ENCODE results near the gene INMT. TPM values are rescaled to one million over a fixed set of nuclear protein-coding genes. Genes with fewer than 3 reads are reported as not detected.
"Not testable (repeated sequence)": the region's sequence is repeated elsewhere in the genome, so short reads cannot be mapped to it uniquely, and the experiment has no call there.

The INMT gene
- total RNA-seq, 1 experiment from 2014 or later = 3.3 TPM

- BruUV-seq (replicated peaks) = no TSS peak
- no peak overlapping the region for H3K4me3 ChIP-seq (ENCODE audit: low read depth, low read length)
These were observed 38.5 kb upstream of the INMT start for GRCh38 chr7:30713392-30713791.

GRCh38 chr7:30714129-30714528 lies 37.8 kb upstream of the INMT start:
- H3K27ac Mint-ChIP-seq (ENCODE audit: unreplicated experiment) = no peak overlapping the region
- no peaks in the 10 kb centered on the region for H3K4me1 ChIP-seq
- BruUV-seq (replicated peaks) = no TSS peak
- intact Hi-C loops (cut with micrococcal nuclease; ENCODE audit: unreplicated experiment) = no loop called here
- H3K4me1 Mint-ChIP-seq (ENCODE audit: low read depth, unreplicated experiment) = no peaks in the 10 kb centered on the region
- no peak for DNase-seq
- H3K36me3 ChIP-seq (ENCODE audit: control insufficient read depth, insufficient read depth, low read length) = no peaks in the 10 kb centered on the region
- no peaks in the 10 kb centered on the region for H3K36me3 Mint-ChIP-seq (ENCODE audit: insufficient read depth, unreplicated experiment)
- no peak overlapping the region for H3K4me3 Mint-ChIP-seq (ENCODE audit: unreplicated experiment)
- no peak overlapping the region for H3K4me3 ChIP-seq (ENCODE audit: low read depth, low read length)
- peaks cover 5% of the 10 kb centered on the region for H3K27me3 Mint-ChIP-seq (ENCODE audit: insufficient read depth, unreplicated experiment)
- H3K9me3 Mint-ChIP-seq (ENCODE audit: unreplicated experiment) = peaks cover 36% of the 10 kb centered on the region
- POLR2A ChIA-PET = no interaction called here
- H3K27me3 ChIP-seq (replicated peaks; ENCODE audit: control insufficient read depth, insufficient read depth, low read length) = no peaks in the 10 kb centered on the region
- TF ChIP-seq CTCF (IDR thresholded peaks at IDR 0.05; ENCODE audit: insufficient read depth in 1 of 2, low read depth in 1 of 2, low read length in 1 of 2, severe bottlenecking in 1 of 2, unreplicated experiment in 1 of 2) = no peak
- H3K9me3 ChIP-seq = peaks cover 10% of the 10 kb centered on the region; the same call in 1 of the 2 replicates
- CTCF ChIA-PET = no interaction called here

More at GRCh38 chr7:30713392-30713791, 38.5 kb upstream of the INMT start:
- H3K36me3 Mint-ChIP-seq (ENCODE audit: insufficient read depth, unreplicated experiment) = no peaks in the 10 kb centered on the region
- Histone ChIP-seq H3K27me3 (replicated peaks; ENCODE audit: control insufficient read depth, insufficient read depth, low read length) (no peaks in the 10 kb centered on the region), H3K4me1 (no peaks in the 10 kb centered on the region), H3K36me3 (ENCODE audit: control insufficient read depth, insufficient read depth, low read length) (no peaks in the 10 kb centered on the region), H3K9me3 (peaks cover 6% of the 10 kb centered on the region; the same call in 1 of the 2 replicates)
- CTCF ChIA-PET = no interaction called here
- no peak overlapping the region for H3K27ac Mint-ChIP-seq (ENCODE audit: unreplicated experiment)
- peaks cover 29% of the 10 kb centered on the region for H3K9me3 Mint-ChIP-seq (ENCODE audit: unreplicated experiment)
- DNase-seq = no peak
- no peaks in the 10 kb centered on the region for H3K4me1 Mint-ChIP-seq (ENCODE audit: low read depth, unreplicated experiment)
- no peak overlapping the region for H3K4me3 Mint-ChIP-seq (ENCODE audit: unreplicated experiment)
- POLR2A ChIA-PET = no interaction called here
- no peak for TF ChIP-seq CTCF (IDR thresholded peaks at IDR 0.05; ENCODE audit: insufficient read depth in 1 of 2, low read depth in 1 of 2, low read length in 1 of 2, severe bottlenecking in 1 of 2, unreplicated experiment in 1 of 2)
- peaks cover 5% of the 10 kb centered on the region for H3K27me3 Mint-ChIP-seq (ENCODE audit: insufficient read depth, unreplicated experiment)
- intact Hi-C loops (cut with micrococcal nuclease; ENCODE audit: unreplicated experiment) = no loop called here

- peaks cover 5% of the 10 kb centered on the region for H3K27me3 Mint-ChIP-seq (ENCODE audit: insufficient read depth, unreplicated experiment)
- no peak overlapping the region for H3K27ac Mint-ChIP-seq (ENCODE audit: unreplicated experiment)
- Histone ChIP-seq H3K9me3 (peaks cover 10% of the 10 kb centered on the region; the same call in 1 of the 2 replicates), H3K4me3 (ENCODE audit: low read depth, low read length) (no peak overlapping the region), H3K36me3 (ENCODE audit: control insufficient read depth, insufficient read depth, low read length) (no peaks in the 10 kb centered on the region), H3K27me3 (replicated peaks; ENCODE audit: control insufficient read depth, insufficient read depth, low read length) (no peaks in the 10 kb centered on the region), H3K4me1 (no peaks in the 10 kb centered on the region)
- ChIA-PET POLR2A (no interaction called here), CTCF (no interaction called here)
- H3K4me1 Mint-ChIP-seq (ENCODE audit: low read depth, unreplicated experiment) = no peaks in the 10 kb centered on the region
- TF ChIP-seq CTCF (IDR thresholded peaks at IDR 0.05; ENCODE audit: insufficient read depth in 1 of 2, low read depth in 1 of 2, low read length in 1 of 2, severe bottlenecking in 1 of 2, unreplicated experiment in 1 of 2) = no peak
- intact Hi-C loops (cut with micrococcal nuclease; ENCODE audit: unreplicated experiment) = no loop called here
- no peak for DNase-seq
- no TSS peak for BruUV-seq (replicated peaks)
- no peak overlapping the region for H3K4me3 Mint-ChIP-seq (ENCODE audit: unreplicated experiment)
- no peaks in the 10 kb centered on the region for H3K36me3 Mint-ChIP-seq (ENCODE audit: insufficient read depth, unreplicated experiment)
- H3K9me3 Mint-ChIP-seq (ENCODE audit: unreplicated experiment) = peaks cover 48% of the 10 kb centered on the region
These were observed 34.8 kb upstream of the INMT start for GRCh38 chr7:30717181-30717580.

GRCh38 chr7:30719434-30719833 lies 32.5 kb upstream of the INMT start:
- BruUV-seq (replicated peaks); POLR2A ChIA-PET; H3K27me3 ChIP-seq (replicated peaks; ENCODE audit: control insufficient read depth, insufficient read depth, low read length); CTCF ChIA-PET; H3K27me3 Mint-ChIP-seq (ENCODE audit: insufficient read depth, unreplicated experiment); intact Hi-C loops (cut with micrococcal nuclease; ENCODE audit: unreplicated experiment); H3K4me1 ChIP-seq; DNase-seq; H3K36me3 Mint-ChIP-seq (ENCODE audit: insufficient read depth, unreplicated experiment); H3K4me3 Mint-ChIP-seq (ENCODE audit: unreplicated experiment); H3K36me3 ChIP-seq (ENCODE audit: control insufficient read depth, insufficient read depth, low read length); H3K4me3 ChIP-seq (ENCODE audit: low read depth, low read length); H3K4me1 Mint-ChIP-seq (ENCODE audit: low read depth, unreplicated experiment); H3K27ac Mint-ChIP-seq (ENCODE audit: unreplicated experiment): not testable (repeated sequence)
- peaks cover 44% of the 10 kb centered on the region for H3K9me3 Mint-ChIP-seq (ENCODE audit: unreplicated experiment)
- H3K9me3 ChIP-seq = peaks cover 10% of the 10 kb centered on the region; the same call in 1 of the 2 replicates

Measured in Caco-2 (cell line).